GM13976 (cell line): ENCODE results near the gene PRF1.

Experiments used
- DNase-seq: peaks from one replicate; pipeline ENCODE4 v3.0.0; 2012; ENCODE audit warnings: low spot score
- in situ Hi-C: fragments of 300-500 bp; cut with MboI; formaldehyde crosslinking; loops from one replicate; pipeline ENCODE4 v1.12.0; 2022; ENCODE audit warnings: low sequenced_read_pairs, mixed read lengths, inconsistent platforms; ENCODE audit not compliant: unreplicated experiment
- TF ChIP-seq, protein P1 (sequence below): IDR thresholded peaks from 2 replicates; pipeline ENCODE4 v1.5.1; 2012; ENCODE audit warnings: borderline replicate concordance, mild to moderate bottlenecking; ENCODE audit not compliant: insufficient read depth; ENCODE audit errors: extremely low read depth, missing control alignments, control extremely low read depth

Gene PRF1

DNA sequence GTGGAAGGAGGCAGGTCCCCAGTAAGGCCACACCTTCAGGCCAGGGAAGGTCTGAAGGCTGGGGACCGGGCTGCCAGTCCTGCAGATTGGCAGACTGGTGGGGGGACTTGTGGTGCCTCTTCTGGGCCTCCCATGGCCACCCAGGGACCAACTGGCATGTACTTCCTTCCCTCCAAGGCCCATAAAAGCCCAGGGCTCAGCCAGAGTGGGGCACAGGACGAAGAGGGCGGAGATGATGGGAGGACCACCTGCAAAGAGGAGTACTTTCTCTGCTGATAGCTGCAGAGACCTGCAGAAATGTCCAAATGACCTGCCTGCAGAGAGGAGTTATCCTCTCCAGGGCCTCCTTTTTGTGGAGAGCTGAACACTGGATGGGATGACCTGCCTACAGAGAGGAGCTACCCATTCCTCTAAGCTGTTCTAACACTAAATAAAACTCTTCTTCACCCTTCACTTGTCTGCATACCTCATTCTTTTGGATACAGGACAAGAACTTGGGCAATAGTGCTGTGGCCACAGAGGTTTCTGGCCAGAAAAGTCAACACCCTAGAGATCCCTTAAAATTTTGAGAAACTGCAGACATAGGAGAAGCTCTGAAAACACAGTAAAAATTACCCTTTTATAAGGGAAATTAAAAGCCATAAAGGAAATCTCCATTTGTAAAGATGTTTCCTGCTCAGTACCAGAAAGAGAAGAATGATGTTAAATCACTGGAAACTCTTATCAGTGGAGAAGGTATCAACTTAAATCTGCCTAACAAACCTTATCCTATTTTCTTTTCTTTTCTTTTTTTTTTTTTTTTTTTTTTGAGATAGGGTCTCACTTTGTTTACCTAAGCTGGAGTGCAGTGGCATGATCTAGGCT, 20.7 kb upstream of the PRF1 start:
- DNase-seq: no peak
- TF ChIP-seq, protein P1, sequence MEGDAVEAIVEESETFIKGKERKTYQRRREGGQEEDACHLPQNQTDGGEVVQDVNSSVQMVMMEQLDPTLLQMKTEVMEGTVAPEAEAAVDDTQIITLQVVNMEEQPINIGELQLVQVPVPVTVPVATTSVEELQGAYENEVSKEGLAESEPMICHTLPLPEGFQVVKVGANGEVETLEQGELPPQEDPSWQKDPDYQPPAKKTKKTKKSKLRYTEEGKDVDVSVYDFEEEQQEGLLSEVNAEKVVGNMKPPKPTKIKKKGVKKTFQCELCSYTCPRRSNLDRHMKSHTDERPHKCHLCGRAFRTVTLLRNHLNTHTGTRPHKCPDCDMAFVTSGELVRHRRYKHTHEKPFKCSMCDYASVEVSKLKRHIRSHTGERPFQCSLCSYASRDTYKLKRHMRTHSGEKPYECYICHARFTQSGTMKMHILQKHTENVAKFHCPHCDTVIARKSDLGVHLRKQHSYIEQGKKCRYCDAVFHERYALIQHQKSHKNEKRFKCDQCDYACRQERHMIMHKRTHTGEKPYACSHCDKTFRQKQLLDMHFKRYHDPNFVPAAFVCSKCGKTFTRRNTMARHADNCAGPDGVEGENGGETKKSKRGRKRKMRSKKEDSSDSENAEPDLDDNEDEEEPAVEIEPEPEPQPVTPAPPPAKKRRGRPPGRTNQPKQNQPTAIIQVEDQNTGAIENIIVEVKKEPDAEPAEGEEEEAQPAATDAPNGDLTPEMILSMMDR: no peak
- in situ Hi-C loops: no loop called here

DNA sequence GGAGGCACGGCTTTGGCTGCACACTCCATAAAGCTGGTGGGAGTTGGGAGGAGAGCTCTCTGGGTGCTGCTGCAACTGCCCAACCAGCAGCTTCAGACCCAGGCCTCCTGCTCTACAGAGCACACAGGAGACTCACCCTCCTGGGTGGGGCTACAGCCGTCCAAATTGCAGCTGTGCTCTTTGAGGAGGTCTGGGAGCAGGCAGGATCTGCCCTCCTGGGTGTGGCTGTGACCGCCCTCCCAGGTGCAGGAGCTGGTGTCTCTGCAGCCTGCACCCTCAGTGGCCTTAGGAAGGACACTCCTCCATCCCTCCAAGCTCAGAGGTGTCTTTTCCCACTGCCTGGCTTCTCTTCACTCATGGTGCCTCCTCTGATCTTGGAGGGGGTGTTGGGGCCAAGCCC, 20.0 kb upstream of the PRF1 start:
- TF ChIP-seq, protein P1: no peak
- in situ Hi-C loops: no loop called here
- no peak for DNase-seq

DNA sequence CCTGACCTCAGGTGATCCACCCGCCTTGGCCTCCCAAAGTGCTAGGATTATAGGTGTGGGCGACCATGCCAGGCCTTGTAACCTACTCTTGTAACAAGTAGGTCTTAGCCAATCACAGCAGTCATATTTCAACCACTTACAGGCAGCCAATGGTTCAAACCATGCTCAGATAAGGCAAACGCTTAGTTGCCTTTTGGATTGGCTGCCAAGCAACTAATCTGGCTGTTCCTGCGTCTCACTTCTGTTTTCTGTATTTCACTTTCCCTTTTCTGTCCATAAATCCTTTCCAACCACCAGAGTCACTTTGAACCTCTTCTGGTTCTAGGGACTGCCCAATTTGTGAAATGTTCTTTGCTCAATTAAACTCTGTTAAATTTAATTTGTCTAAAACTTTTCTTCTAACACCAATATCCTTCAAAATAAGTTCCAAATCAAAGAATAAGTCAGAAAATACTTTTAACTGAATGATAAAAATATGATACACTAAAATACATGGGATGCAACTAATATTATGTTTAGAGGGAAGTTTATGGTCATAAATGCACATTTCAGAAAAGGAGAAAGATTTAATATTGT, 19.1 kb upstream of the PRF1 start:
- in situ Hi-C loops: no loop called here
- no peak for DNase-seq
- TF ChIP-seq, protein P1: no peak

DNA sequence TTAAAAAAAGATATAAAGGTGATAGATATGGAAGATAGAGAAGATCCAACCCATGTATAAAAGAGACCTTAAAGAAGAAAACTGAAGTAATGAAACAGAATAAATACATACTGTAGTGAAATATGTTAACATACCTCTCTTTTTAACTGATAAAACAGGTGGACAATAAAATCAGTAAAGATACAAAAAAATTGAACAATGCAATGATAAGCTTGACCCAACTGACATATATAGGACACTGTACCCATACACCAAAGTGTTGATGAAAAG, 17.4 kb upstream of the PRF1 start:
- DNase-seq: no peak
- in situ Hi-C loops: no loop called here
- TF ChIP-seq, protein P1: no peak

DNA sequence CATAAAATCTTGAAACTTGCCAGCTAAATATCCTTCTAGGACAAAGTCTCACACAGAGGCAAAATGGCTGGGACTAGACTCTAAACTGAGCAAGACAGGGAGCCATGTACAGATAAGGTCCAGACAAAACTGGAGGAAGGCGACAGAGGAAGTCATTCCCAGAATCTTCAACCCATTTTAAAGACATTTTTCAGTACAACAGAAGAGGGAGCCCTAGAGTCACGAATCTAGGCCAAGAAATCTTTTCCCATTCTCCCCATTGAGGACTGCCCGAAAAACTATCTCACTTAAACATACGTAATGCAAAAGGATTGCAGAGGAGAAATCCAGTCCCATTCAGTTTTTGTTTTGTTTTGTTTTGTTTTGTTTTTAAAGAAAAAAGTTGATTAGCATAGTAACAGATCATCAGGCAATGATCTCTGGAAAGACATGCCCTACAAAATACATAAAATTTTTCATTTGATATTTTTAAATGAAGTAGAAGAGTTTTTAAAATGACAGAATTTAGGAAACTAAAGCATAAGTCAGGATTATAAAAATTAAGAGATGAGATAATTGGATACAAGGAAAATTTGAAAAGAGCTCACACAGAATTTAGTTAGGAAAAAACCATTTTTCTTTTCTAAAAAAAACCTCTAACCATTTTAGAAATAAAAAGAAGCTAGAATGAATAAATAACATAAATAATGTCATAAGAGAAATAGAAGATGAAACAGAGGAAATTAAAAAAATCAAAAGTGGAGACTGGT, 16.9 kb upstream of the PRF1 start:
- in situ Hi-C loops: no loop called here
- DNase-seq: no peak
- TF ChIP-seq, protein P1: no peak

DNA sequence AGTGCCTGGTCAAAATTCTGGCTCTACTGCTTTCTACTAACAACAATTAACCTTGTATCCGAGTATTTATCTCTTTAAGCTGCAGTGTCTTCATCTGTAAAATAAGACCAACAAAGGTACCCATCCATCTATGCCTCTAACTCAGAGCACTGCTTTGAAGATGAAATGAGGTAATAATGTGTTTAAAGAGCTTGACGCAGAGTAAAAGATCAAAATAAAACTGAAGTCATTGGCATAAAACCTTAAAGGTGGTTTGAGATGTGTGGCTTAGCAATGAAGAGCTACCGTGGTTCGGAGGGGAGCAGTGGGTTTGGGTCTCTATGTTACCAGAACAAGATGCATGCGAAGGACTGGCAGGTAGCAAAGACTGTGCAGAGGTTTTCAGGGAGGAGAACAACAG, 16.1 kb upstream of the PRF1 start:
- in situ Hi-C loops: no loop called here
- no peak for DNase-seq
- TF ChIP-seq, protein P1: no peak
